OCI-M2 (cell line): ENCODE results near the gene PLD6.
"Not testable (repeated sequence)": the region's sequence is repeated elsewhere in the genome, so short reads cannot be mapped to it uniquely, and the experiment has no call there.

Experiments
- DNase-seq: peaks from one replicate; lab custom pipeline; 2025; ENCODE audit not compliant: unreplicated experiment; lab: John Stamatoyannopoulos, UW

Gene PLD6

DNA sequence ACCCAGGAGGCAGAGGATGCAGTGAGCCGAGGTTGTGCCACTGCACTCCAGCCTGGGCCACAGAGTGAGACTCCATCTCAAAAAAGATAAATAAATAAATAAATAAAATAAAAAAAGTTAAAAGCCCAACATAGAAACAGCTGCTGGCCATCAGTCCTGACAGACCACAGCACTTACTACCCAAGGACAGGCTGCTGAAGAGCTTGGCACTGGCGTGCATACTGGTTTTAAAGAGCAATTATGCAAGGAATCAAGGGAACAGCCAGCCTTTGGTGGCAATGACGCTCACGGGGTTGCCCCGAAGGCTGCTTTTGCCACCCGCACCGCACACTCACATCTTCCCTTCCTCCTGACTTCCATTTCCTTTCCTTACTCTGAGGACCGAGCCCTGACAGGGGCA is 4.2 kb downstream of the PLD6 start:
- DNase-seq, result no peak

DNA sequence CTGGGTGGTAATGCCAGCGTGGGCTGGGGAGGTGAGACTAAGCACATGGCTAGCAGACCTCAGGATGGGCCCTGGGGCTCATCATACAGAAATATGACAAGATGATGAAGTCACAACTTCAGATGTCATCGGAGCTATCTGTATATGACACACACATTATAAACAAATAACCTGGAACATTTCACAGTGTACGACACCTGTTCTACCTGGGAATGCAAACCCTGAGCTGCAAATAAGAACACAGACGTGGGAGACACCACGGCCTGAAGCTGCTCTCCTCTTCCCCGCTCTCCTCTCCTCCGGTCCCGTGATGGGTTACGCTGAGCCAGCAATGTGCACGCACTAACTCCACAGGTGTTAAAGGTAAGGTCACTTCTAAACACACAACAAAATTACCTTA is 4.9 kb downstream of the PLD6 start:
- no peak for DNase-seq

DNA sequence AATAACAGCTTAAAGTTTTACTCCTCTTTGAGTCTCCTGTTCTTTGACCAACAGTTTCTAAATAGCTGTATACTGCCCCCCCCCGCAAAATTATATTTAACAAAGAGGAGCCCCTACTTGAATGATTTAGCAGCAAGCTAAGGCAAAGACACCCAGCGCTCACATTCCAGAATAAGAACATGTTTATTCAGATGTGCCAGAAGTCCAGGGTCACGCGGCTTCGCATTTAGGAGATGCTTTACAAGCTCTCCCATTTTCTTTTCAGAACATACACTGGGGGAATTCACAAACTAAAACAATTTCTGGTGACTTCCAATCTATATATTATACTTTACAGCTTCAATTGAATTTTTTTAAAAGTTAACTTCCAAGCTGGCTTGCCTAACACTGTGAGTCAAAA is 5.3 kb downstream of the PLD6 start:
- no peak for DNase-seq

DNA sequence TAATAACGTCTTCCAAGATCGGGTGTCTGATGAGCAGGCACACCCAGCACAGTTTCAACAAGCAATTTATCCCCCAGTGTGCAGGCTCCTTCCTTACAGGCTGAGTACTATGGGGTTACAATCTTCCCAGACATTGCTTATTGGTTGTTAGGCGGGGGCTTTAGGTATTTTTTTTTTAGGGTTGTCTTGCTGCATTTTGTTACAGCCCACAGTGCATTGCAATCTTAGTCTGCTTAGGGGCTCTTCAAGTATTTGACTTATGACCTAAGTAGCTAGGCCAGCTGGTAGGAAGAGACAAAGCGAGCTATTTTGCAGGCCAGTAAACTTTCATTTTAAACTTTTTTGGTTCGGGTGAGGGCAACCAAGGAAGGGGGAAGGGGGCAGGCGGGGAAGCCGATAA is 5.8 kb downstream of the PLD6 start:
- no peak for DNase-seq

DNA sequence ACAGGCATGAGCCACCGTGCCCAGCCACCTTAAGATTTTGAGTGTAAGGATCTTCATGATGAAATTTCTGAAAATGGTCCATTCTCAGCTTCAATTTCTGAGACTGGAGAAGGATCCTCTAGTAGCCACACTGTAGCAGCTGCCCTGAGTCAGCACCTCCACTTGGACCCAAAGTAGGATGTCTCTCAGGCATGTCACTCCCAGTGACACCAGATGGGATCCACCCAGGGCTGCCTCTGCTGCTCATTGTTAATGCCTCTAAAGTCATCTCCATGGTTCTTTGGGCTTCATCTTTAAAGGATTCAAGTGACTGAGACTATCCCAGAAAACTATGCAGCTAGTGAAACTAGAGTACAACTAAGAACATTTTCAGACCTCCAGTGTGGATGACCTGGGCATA is 7.9 kb downstream of the PLD6 start:
- DNase-seq, result no peak

DNA sequence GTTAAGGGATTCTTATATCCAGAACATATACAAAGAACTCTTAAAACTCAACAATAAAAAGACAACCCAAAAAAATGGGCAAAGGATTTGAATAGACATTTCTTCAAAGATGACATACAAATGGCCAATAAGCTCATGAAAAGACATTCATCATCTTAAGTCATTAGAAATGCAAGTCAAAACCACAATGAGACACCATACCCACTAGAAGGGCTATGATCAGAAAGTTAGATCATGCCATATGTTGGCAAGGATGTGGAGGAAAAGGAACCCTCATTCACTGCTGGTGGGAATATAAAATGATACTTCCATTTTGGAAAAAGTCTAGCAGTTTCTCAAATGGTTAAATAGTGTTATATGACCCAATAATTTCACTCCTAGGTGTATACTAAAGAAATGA is 9.4 kb downstream of the PLD6 start:
- DNase-seq, result no peak

DNA sequence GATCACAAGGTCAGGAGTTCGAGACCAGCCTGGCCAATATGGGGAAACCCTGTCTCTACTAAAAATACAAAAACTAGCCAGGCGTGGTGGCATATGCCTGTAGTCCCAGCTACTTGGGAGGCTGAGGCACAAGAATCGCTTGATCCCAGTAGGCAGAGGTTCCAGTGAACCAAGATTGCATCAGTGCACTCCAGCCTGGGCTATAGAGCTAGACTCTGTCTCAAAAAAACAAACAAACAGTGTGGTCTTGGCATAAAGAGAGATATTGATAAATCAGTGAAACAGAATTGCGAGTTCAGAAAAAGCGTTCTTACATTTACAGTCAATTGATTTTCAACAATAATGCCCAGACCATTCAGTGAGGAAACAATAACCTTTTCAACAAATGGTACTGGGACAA is 10.7 kb downstream of the PLD6 start:
- DNase-seq, result not testable (repeated sequence)

DNA sequence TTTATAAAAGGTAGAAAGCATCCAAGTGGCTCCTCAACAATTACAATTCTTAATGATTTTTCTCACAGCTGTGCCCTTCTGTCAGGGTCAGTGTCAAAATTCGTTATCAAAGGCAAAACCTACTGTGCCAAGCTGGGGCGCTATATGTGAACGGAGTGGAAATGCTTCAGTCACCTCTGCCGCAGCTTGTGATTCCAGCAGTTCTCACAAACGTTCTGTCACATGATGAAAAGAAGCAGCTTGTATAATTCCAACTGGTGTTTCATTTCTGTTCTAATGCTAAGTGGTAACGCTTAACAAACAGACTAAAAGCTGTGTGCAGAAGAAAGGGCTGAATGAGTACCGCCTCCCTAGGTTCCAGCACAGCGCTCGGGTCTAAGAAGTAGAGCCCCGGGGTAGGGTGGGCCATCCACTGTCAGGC is 14.2 kb downstream of the PLD6 start:
- DNase-seq, result no peak

DNA sequence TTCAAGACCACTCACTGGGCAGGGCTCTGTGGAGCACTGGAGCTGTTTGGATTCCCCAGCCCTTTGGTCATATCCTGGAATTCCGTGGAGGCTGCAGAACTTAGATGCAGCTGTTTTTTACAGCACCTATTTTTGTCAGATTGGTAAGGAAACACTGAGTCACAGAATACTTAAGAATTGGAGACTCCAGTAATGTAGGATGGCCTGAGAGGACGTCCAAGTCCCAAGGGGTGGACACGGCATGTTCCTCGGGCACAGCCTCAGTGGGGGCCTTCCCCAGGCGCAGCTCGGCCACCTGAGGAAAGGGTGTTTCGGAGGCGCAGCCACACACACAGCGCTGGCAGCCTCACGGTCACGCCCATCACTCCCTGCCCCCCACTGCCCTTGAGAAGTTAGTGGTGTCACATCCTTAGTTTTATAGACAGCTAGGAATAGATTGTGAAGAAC is 14.8 kb downstream of the PLD6 start:
- DNase-seq, result no peak

DNA sequence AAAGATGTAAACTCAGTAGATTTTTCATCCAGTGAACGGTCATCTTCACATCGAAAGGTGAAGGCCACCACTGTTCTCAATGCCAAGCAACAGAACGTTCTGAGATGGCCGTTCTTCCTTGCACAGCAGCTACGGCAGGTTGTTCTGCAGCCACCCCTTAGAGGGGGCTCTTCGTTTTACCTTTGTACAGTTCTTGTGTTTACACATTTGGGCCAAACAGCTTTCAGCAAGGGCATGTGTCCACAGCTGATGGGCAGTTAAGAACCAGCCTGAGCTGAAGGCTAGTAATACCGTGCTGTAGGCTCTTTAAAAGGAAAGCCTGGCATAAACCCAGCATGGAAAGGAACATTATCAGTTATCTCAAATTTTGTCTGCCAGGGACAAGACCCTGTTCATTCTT is 15.9 kb downstream of the PLD6 start:
- DNase-seq, result no peak

DNA sequence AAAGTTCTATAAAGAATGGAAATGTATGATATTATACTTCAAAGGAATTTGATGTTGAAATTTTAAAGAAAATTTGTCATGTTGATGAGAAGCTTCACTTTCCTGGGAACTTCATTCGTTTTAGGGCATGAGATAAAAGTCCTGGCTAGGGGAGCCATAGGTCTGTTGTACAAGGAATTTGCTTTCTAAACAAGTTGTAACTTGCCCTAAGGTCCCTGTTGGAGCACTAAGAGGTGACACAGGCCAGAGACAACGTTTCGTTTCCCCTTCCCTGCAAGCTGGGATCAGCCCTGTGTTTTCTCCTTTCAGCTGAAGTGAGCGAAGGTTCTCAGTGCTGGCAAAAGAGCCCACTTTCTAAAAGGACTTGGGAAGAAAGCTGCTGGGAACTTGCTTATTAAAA is 16.6 kb downstream of the PLD6 start:
- no peak for DNase-seq

DNA sequence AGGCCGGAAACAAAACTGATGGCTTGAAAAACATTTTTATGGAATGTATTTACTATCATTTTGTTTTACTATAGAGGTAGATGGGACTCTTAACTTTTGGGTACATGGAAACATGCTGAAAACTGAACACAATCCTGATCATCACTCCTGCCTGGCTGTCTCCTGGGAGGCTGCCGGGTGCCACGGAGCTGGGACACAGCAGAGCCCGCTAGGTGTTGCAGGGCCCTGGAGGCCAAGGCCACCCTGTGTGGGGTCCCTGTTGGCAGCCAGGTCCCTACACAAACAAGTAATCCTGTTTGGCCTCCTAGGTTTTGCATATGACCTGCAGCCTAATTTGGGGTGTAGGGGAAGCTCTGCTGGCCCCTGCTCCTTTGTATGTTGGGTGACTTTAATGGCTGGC is 17.5 kb downstream of the PLD6 start:
- no peak for DNase-seq

DNA sequence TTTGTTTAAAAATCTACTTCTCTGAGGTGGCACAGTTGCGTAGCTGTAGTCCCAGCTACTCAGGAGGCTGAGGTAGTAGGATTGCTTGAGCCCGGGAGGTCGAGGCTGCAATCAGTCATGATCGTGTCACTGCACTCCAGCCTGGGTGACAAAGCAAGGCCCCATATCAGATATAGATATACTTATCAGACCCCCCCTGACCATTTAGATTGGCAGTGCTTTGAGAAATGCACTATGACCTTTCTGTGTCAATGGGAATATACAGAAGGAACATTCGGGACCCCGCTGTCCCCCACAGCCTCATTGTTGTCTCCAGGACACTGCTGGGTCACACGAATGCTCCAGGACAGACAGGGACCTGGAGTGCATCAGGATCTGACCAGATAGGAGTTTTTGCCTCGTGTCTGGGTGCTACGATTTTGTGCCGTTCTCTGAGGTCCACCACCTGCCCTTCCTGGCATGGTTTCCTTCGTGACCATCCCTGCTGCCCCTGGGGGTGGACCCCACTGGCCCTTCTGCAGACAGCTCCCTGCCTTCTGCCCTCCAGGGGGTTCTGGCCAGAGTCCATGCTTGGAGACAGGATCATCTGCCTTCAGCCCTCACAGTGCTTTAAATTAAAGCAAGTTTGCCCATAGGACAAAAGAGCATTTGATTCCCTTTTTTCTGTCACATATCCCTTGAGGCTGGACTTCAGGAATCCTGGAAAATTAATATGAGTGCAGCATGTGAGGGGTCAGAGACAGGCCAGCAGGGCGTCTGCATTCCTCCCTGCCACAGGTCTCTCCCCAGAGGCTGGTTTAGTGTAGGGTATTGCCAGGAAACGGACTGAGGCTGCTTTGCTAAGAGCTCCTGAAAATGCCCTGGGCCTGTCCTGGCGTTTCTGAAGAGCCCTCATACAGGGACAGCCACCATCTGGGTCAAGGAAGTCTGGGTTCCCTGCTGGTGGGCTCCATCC is 19.3 kb downstream of the PLD6 start:
- no peak for DNase-seq

DNA sequence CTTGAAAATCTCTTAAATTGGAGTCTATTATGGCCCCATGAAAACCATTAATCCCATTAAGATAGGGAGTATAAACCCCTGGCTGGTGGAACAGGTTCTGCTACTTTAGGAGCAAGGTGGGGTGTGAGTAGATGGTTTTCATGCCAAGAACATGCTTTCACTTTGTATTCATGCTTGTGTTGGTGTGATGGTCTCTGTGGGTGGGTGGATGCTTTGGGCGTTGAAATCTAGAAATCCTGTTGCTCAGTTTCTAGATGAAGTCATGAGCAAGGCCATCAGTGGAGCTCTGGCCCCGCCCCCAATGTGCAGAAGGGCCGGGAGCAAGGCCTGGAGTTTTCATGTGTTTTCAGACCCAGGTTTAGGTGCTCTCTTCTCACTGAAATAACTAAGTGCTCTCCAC is 20.1 kb downstream of the PLD6 start:
- no peak for DNase-seq

DNA sequence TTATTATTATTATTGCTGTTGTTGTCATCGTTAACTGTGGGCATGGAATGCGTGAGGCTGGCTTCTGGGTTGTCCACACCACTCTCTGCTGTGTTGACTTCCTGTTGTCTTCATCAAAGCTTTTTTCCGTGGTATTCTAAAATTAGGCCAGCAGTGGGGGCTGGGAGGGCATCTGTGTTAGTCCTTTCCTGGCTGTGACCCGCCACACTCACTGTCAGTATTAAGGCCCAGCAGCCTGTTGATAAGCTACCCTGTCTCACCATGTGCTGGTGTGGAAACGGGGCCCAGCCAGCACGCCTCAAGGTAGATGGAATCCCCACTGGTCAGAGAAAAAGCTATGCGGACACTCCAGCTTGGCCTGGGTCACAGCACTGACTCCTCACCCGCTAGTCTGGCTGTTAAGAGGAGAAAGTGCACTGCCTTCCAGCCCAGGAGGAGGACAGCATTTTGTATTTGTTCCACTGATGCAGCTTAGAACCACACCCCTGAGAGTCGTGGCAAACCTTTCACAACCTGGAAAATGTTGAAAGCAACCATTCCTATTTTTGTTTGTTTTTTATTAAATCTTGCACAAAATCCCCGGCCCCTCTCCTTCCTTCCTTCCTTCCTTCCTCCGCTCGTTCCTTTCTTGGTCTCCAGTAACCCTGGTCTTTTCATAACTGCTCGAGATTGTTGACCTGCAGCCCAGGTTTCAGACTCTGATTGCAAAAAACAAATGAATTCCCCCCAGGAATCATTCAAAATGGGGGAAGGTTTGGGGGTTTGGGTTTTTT is 21.0 kb downstream of the PLD6 start:
- not testable (repeated sequence) for DNase-seq

DNA sequence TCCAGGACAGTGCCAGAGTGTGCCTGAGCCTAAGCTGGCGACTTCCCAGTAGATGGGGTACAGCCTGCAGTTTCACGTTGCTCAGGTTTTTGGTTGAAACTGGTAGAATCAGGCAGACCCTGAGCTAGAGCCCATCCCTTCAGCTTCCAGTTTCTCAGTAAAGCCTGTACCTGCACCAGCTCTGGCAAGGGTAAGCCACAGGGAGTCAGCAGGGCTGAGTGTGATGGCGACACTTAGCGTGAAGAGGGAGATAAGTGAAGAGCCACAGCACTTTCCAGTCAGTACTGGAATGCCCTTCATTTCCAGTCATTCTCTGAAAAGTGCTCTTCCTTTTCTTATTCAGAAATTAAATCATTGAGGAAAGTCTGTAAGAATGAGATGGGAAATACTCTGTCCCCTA is 22.4 kb downstream of the PLD6 start:
- no peak for DNase-seq

DNA sequence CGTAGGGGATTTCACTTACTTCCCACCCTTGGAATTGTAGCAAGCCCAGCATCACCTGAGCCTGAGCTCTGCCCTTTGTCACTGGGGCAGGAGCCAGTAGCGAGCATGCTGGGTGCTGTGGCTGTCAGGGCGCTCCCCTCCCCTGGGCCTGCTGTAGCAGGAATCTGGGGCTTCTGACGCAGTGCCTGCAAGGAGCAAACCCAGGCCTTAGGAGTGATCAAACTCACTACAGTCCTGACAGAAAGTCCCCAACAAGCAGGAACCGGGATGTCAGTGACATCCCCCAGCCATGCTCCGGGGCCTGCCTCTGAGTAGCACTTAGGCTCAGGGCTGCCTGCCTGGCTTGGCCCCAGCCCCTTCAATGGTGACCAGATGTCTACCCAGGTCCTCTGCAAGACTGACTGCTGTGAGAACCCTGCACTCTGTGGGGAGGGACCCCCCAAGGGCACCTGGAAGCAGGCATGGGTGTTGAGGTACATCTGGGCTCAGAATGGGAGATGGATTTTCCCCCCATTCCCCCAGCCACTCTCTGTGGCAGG is 23.5 kb downstream of the PLD6 start:
- DNase-seq, result no peak

DNA sequence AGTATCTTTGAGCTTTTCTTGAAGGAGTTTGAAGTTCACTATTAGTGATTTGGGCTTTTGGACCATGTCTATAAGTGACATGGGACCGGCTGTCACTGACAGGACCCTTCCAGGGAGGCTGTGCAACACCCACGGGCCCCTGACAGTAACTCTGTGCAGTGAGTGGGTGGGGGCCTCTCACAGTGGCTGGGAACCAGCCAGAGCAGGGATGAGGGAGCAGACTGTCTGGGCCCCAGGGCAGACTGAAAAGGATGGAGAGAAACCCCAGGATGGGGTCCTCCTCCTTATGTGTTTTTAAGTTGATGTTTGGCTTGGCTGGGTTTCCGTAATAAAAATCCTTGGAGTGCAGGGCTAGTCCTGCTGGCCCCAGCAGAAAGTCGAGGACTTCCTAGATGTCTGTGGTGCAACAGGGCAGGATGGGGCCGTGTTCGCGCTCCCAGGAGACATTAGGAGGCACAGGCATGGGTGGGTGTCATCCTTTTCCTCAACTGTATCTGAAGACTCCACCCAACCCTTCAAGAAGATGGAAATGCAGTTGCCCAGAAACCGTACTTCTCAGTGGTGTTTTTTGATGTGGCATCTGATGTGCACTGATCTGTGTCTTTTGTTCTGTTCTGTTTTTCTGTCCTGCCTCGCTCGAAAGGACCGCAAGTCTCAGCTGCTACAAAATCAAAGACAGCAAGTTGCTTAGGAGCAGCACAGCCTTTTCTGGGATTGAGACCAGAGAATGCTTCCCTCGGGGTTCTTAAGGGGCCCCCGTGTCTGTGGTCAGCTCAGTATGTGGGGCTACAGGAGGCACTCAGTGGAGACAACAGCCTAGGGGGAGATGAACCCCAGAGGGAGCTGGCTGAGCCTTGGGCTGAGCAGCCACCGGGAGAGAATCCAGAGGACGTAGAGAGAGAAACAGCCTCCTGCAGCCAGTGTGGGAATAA is 24.2 kb downstream of the PLD6 start:
- no peak for DNase-seq

DNA sequence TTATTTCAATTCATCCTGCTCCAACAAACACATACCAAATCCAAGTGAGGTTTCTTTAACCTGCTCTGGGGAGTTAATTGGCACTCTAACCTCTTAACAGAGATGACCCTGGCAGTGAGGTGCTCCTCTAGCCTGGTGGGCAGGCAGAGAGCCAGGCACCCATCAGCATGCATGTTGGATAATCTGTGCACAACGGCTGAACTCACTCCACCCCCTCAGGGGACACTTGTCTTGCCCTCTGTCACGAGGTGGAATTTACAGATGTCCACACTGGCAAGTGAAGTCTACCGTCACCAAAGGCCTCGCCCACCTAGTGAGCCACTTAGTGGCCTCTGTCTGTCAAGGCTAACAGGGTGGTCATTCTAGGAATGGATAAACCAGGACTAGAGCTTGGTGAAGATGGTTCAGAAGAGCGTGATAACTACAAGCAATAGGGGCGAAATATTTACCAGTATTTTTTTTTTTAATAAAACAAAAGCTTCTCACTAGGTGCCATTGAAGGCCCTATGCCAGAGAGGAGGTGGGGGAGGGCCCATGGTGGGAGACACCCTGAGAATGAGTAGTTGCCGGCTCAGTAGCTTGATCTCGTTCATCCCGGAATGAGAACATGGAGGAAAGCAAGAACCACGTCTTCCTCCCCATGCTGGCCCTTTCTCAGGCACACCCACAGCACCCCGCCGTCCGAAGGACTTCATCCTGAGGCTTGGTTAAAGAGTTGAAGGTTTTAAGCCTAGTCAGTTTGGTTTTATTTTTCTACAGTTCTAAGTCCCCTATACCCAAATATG is 25.2 kb downstream of the PLD6 start:
- no peak for DNase-seq

DNA sequence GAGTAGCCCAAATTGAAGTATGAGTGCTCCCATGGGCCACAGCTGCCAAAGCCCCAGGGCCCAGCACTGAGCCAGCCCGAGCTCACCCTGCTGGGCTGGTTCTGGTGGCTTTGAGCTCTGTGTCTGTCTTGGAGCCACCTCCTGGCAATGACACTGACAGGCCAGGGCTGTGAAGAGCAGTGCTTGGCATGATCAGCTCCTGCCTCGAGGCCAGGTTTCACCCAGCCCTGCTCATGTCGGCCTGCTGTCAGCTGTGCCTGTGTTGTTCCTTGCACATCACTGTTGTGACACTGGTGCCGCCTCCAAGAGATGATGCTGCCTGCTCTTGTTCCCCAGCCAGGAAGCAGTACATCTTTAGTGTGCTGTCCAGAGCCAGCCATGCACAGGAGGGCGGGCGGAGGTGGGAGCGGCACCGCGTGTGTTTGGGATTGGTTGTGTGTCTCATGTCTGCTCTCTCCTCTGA is 26.0 kb downstream of the PLD6 start:
- DNase-seq, result no peak
